ENCODE measurements around the gene HPCAL1.

GRCh38 chr2:10294077-10294476 is 8.6 kb upstream of the HPCAL1 start:
- TF ChIP-seq CTCF (IDR thresholded peaks at IDR 0.05) (no peak), EP300 (IDR thresholded peaks at IDR 0.05) (no peak)
